Fibroblast of the aortic adventitia (primary cell): ENCODE data around the gene HOXD9. TPM values are rescaled to one million over a fixed set of nuclear protein-coding genes. Genes with fewer than 3 reads are reported as not detected.

Experiments
- DNase-seq: peaks from one replicate; pipeline ENCODE4 v3.0.0-alpha.2; 2010; ENCODE audit warnings: low read depth
- H3K4me3 ChIP-seq: 2 replicates; pipeline ENCODE4 v1.5.1; 2011; ENCODE audit warnings: low read depth, mild to moderate bottlenecking, control low read depth, low read length, moderate library complexity
- CTCF ChIP-seq: IDR thresholded peaks from 2 replicates; pipeline ENCODE4 v1.5.1; 2011; ENCODE audit warnings: mild to moderate bottlenecking, low read length, control low read depth, inconsistent platforms; ENCODE audit not compliant: insufficient read depth
- total RNA-seq: library from RNA; depleted of rRNA; stranded (reverse); fragments of >200 nt; gene quantifications from 2 replicates; pipeline ENCODE4 v1.2.3, GENCODE V29; 2012; ENCODE audit warnings: low replicate concordance

The HOXD9 gene
- total RNA-seq, 1 donor: not detected

GRCh38 chr2:176145085-176145969 is 22.8 kb downstream of the HOXD9 start:
- H3K4me3 ChIP-seq: no peak overlapping the region
- no peak for DNase-seq
- TF ChIP-seq CTCF: no peak

- H3K4me3 ChIP-seq: no peak overlapping the region
- DNase-seq: no peak
- TF ChIP-seq CTCF: no peak
Measured at GRCh38 chr2:176146101-176146500, 23.6 kb downstream of the HOXD9 start.

GRCh38 chr2:176146645-176147044 is 24.1 kb downstream of the HOXD9 start:
- DNase-seq: no peak
- no peak for TF ChIP-seq CTCF
- H3K4me3 ChIP-seq: no peak overlapping the region

GRCh38 chr2:176147210-176147799 is 24.8 kb downstream of the HOXD9 start:
- DNase-seq: no peak
- no peak for TF ChIP-seq CTCF
- no peak overlapping the region for H3K4me3 ChIP-seq

GRCh38 chr2:176147800-176148496 is 25.4 kb downstream of the HOXD9 start:
- TF ChIP-seq CTCF: no peak

GRCh38 chr2:176148751-176149421 is 26.4 kb downstream of the HOXD9 start:
- TF ChIP-seq CTCF: no peak
- no peak for DNase-seq

More at GRCh38 chr2:176147800-176148496, 25.4 kb downstream of the HOXD9 start:
- no peak overlapping the region for H3K4me3 ChIP-seq
- DNase-seq: no peak

More at GRCh38 chr2:176148751-176149421, 26.4 kb downstream of the HOXD9 start:
- no peak overlapping the region for H3K4me3 ChIP-seq
